Measurements from ENCODE around the gene MARCHF6.
"Not testable (repeated sequence)": the region's sequence is repeated elsewhere in the genome, so short reads cannot be mapped to it uniquely, and the experiment has no call there.

Gene MARCHF6

DNA sequence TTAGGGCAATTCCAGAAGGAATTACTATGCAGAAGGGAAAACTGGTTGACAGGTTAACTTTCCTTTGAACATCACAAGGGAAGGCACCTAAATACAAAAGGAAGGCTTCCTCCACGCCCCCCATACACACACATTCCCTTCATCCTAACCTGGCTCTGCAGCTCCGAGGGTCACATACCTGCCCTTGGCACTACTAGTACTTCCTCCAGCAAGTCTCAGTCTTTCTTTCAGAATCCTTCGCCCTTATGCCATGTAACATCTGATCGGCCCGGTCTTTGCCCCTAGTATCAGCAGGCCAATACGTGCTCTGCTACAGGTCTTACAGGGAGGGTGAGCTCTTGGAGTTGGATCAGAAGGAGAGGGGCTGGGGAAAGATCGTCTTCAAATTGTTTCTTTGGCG is 1.6 kb upstream of the MARCHF6 start:
- DNase-seq (ENCODE audit: low read depth), result no peak

DNA sequence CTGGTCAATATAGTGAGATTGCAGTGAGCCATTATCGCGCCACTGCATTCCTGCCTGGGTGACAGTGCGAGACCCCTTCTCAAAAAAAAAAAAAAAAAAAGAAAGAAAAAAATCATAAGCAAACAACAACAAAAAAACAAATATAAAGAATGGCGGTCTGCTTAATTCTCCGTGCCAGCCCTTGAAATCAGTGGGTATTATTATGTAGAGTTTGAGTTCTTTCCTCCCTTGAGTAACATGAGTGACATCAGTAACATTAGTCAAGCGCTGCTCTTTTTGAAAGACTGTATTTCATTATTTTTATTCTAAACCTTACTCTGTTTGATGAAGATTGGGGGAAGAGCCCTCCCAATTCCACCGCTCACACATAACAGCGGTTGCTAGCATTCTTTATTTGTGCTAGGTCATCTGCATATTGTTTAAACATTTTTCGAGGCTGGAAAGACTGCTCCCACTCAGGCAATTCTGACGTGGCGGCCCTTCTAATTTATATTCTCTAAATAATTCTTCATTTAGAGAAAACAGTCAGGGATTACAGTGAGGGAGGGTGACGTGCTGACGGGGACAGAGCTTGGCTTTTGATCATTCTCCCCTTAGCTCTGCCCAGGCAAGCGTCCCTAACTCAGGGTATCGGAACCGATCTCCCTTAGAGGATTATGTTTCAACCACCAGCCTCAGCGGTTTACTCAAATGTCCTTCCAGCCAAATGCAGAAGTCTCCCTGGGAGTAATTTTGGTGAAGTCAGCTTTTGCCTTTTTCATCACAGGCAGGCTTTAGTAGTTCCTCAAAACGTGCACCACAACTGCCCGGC is 860 bp upstream of the MARCHF6 start:
- no peak for DNase-seq (ENCODE audit: low read depth)

DNA sequence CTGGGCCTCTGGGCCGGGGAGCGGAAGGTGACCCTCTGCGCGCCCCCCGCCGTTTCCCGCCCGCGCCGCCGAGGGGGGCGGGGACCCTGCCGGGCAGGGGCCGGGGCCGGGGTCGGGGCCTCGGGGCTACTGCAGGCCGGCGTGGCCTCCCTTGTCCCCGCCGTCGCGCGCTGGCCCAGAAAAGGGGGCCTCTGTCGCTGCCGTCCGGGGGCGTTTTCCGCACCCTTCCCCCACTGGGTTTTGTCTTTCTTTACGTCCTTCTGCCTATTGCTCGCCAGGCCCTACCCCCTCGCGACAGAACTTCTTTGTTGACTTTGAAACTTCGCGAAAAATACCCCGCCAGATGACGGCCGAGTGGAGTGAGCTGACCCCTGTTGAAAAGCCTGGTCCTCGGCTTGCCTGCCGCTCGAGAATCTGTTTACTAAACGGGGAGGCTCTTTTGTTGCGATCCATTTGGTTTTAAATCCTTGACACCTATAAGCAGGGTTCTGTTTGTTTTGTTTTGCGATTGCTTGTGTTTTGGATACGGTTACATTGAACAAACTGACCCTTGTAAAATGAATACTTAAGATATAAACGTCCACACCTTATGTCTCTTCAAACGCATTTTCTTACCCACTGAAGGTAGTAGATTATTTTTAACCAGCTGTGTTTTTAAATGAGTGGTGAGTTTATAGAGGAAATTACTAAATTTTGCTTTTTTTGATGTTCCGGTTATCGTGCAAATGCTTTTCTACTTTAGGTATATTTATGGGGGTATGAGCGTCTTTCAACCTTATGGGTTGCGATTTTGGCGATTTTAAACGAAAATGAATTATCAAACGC is 765 bp downstream of the MARCHF6 start:
- no peak for DNase-seq (ENCODE audit: low read depth)

DNA sequence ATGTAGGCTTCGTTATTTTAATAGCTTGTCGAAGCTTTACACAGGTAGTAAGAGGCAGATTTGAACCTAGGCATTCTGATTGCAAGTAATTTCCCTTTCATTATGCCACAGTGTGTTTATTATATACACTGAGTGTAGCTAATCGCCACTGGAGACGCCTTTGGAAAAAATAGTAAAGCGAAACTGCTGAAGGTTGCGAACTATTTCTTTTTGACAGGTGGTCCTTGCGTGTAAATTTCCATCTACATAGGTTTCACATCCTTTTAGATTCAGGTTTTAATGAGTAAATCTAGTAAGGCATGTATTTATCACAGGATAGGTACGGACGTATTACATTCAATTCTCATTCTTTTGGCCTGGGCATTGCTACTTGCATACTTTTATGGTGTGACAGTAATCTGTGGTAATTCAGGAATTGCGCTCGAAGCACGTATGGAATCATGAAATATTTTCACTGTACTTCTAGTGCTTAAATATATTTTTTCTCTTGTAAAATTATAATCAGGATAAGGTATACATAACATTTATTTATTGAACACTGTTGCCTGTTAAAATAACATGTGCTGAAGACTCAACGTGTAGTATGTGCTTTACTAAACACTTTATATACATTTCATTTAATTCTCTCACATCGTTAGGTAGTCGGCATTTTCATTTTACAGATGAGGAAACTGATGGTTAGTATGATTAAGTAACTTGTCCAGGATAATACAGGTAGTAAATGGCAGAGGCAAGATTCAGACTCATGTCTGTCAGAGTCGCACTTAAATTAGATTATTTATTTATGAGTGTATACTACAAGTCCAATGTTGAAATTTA is 1.8 kb downstream of the MARCHF6 start:
- DNase-seq (ENCODE audit: low read depth), result no peak

GRCh38 chr5:10358999-10359398 is 5.5 kb downstream of the MARCHF6 start:
- no peak for DNase-seq (ENCODE audit: low read depth)

DNA sequence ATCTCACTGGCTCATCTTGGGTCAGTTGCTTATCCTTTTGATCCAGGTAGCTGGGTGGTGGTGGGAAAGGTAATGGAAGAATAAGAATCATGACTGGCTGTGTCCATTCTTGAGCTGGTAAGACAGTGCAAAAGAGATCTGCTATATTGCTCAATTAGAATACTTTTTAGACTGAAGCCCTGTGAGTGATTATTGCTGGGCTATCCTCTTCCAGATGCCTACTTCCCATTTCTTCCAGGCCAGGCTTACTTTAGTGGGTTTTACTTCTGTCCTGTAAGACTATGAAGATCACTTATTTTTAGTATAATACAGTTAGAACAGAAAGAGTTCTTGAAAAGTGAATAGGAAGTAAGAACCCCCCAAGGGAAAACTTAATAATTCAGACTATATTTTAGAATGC is 7.2 kb downstream of the MARCHF6 start:
- DNase-seq (ENCODE audit: low read depth), result no peak

DNA sequence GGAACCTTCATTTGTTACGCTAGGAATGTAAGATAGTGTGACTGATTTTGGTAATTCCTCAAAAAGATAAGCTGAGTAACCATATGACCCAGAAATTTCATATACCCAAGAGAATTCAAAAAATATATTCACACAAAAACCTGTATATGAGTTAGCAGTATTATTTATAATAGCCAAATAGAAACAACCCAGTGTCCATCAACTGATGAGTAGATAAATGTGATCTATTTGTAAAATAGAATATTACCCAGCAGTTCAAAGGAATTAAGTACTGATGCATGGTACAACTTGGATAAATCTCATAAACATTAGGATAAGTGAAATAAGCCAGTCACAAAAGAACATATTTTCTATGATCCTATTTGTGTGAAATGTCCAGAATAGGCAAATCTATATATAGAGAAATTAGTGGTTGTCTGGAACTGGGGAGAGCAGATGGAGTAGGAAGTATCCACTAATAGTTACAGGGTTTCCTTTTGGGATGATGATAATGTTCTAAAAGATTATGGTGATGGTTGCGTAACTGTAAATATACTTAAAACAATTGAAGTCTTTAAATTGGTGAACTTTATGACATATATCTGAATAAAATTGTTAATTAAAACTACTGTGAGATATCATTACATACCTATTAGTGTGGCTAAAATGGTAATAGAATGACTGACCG is 10.2 kb downstream of the MARCHF6 start:
- no peak for DNase-seq (ENCODE audit: low read depth)

DNA sequence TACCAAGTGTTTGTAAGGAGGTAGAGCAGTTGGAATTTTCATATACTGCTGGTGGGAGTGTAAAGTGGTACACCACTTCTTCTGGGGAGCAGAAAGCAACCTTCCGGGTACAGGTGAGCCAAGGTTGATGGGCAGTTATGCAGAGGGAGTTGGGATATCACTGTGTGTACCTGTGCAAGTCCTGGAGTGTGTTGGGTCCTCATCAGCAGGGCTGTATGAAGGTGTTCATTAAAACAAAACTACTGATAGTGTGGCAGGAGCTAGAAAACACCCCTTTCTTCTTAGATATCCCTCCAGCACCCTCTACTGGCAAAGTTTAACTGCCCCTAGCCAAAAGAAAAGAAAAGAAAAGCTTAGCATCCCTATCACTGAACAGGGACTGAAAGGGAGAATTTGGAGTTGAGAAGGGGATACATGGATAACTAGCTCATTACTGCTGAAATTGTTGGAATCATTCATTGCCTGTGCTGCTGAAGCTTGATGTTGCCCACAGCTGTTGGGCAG is 10.7 kb downstream of the MARCHF6 start:
- no peak for DNase-seq (ENCODE audit: low read depth)

DNA sequence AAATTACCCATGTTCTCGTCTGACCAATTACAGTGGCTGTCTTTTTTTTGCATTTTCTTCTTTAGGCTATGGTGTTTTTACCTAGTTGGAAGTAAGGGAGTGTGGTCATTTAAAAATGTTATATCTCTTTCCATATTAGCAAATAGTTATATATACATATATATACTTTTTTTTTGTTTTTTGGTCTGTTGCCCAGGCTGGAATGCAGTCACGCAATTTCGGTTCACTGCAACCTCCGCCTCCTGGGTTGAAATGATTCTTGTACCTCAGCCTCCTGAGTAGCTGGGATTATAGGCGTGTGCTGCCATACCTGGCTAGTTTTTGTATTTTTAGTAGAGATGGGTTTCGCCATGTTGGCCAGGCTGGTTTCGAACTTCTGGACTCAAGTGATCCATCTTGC is 12.3 kb downstream of the MARCHF6 start:
- DNase-seq (ENCODE audit: low read depth), result no peak

GRCh38 chr5:10366310-10367272 is 13.1 kb downstream of the MARCHF6 start:
- no peak for DNase-seq (ENCODE audit: low read depth)

DNA sequence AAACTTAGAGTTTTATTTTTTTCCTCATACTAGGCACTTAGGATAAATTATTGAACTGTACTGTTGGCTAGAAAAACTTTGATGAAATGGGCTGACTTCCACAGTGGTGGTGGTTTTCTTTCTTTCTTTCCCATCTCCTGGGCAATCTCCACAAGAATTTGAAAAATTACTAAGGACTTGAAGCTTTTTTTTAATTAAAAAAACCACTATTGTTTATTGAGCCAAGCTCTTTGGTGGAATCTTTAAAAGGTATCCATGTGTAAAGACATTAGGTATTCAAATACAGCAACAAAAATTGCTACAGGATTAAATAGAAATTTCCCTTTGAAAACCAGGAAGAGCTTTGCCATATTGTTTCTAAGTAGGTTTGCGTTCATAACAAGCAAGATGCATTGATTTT is 14.1 kb downstream of the MARCHF6 start:
- no peak for DNase-seq (ENCODE audit: low read depth)

DNA sequence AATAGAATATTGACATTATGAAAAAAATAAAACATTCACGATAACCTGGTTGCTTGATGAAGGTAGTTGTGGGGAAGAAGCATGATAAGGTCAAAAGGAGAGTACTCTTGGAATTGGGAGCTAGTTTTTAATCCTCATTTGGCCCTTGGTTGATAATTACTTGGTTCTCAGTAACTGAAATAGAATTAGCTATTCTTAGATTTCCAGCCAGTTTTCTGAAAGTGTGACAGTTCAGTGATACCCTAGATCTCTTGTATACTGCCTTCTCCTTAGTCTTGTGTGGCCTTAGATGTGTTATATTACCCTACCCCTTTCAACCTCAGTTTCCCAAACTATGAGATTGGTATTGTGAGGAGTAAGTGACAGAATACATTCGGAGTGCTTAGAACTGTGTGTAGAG is 17.4 kb downstream of the MARCHF6 start:
- no peak for DNase-seq (ENCODE audit: low read depth)

- not testable (repeated sequence) for DNase-seq (ENCODE audit: low read depth)
Measured at GRCh38 chr5:10371369-10371768, 17.9 kb downstream of the MARCHF6 start.

DNA sequence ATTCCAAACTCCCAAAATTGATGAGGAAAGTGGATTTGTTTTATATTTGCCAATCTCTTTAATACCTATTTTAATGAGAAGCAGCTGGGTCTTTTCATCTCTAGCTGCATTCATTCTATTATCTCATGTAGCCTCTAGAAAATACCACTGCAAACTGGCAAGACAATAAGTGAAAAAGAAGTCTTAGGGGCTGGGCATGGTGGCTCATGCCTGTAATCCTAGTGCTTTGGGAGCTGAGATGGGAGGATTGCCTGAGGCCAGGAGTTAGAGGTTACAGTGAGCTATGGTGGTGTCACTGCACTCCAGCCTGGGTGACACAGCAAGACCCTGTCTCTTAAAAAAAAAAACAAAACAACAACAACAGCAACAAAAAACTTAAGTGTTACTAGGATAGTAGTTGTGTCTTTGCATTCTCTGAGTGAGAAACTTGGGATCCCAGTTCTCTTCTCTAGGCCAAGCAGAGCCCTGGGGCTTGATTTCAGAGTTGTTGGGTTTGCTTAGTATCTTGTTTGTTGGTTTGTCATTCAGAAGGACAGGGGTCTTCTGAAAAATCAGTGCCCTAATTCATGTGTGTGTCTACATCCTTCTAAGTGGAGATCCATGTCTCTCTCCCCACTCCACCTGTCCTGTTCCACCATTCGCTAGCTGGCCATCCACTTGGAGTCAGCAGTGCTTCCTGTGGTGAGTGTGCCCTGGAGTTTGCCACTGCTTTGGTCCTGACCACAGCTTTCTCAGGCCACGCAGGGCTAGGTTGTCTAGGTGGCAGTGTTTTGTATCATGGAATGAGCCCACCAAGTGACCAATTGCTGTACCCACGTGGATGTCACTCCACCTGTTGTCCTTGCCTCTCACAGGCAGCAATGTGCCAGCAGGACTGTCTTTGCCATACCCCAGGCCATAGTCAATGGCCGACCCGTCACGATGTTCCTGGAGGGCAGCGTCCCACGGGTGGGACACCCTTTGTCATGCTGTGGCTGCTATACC is 19.5 kb downstream of the MARCHF6 start:
- DNase-seq (ENCODE audit: low read depth), result no peak

GRCh38 chr5:10374046-10375022 is 20.8 kb downstream of the MARCHF6 start:
- no peak for DNase-seq (ENCODE audit: low read depth)

DNA sequence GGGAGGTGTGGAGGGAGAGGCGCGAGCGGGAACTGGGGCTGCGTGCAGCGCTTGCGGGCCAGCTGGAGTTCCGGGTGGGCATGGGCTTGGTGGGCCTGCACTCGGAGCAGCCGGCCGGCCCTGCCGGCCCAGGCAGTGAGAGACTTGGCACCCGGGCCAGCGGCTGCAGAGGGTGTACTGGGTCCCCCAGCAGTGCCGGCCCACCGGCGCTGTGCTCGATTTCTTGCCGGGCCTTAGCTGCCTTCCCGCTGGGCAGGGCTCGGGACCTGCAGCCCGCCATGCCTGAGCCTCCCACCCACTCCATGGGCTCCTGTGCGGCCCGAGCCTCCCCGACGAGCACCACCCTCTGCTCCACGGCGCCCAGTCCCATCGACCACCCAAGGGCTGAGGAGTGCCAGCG is 21.7 kb downstream of the MARCHF6 start:
- DNase-seq (ENCODE audit: low read depth), result not testable (repeated sequence)

DNA sequence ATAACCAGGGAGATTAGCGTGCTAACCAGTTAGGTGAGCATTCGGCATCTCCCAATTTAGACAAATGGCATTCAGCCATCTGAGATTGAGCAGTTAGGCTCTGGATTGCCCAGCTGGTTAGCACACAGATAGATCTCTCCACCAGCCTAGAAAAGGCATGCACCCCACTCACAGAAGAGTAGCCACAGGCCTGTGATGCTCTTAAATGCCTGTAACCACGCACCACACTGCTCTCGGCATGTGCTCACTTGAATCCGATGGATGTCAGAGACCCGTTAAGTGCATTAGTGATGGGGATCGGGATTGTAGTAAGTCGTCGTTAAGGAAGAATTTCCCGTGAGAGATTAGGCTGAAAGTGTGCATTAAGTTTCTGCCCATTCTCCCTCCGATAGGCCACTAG is 23.0 kb downstream of the MARCHF6 start:
- no peak for DNase-seq (ENCODE audit: low read depth)

GRCh38 chr5:10377081-10377480 is 23.6 kb downstream of the MARCHF6 start:
- DNase-seq (ENCODE audit: low read depth), result no peak

All from stimulated activated CD8-positive, alpha-beta memory T cell treated with anti-CD3 and anti-CD28 coated beads, Interleukin-7, amount 100 ng/mL, for 24 hours (primary cell).